ENCODE measurements around the gene XYLB. TPM values are rescaled to one million over a fixed set of nuclear protein-coding genes. Genes with fewer than 3 reads are reported as not detected.

XYLB gene
- total RNA-seq, 1 experiment from 2014 or later, result not detected

DNA sequence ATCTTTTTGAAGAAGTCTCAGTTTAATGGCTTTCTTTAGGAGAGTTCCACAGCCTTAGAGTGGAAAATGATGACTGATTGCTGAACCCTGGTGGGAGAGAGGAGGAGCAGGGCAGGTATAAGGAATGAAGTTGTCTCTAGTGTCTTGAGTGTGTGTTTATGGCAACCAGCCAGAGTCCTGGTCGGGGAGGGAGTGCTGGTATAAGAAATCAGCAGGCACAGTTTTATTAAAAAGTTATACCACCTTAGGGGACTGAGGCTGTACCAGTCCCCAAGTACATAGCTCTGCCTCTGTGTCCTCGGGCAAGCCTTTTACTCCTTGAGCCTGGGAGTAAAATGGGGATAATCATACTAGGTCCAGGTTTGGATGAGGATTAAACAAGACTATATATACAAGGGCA, 34.6 kb upstream of the XYLB start:
- Histone ChIP-seq H3K9me2 (replicated peaks; ENCODE audit: insufficient read depth, low read length) (no peaks in the 10 kb centered on the region), H3K4me3 (ENCODE audit: low read length) (no peak overlapping the region), H3K27ac (ENCODE audit: low read length) (no peak overlapping the region), H3K79me2 (ENCODE audit: low read length) (no peaks in the 10 kb centered on the region), H2AFZ (ENCODE audit: low read length) (no peak overlapping the region), H3K4me1 (ENCODE audit: low read length) (no peaks in the 10 kb centered on the region), H3K4me2 (ENCODE audit: low read depth, low read length, poor library complexity, severe bottlenecking) (no peak overlapping the region), H3K27me3 (ENCODE audit: low read length) (no peaks in the 10 kb centered on the region), H3K9ac (ENCODE audit: low read length) (no peak overlapping the region), H3K9me3 (ENCODE audit: low read length) (no peaks in the 10 kb centered on the region), H3K36me3 (ENCODE audit: insufficient read depth, low read length) (no peaks in the 10 kb centered on the region), H4K20me1 (ENCODE audit: insufficient read depth, low read depth, low read length) (no peaks in the 10 kb centered on the region)
- no peak for DNase-seq

GRCh38 chr3:38312356-38312755, 34.2 kb upstream of the XYLB start:
- no peak overlapping the region for H3K9ac ChIP-seq (ENCODE audit: low read length)
- no peak overlapping the region for H3K4me3 ChIP-seq (ENCODE audit: low read length)
- H3K79me2 ChIP-seq (ENCODE audit: low read length), result no peaks in the 10 kb centered on the region
- no peaks in the 10 kb centered on the region for H4K20me1 ChIP-seq (ENCODE audit: insufficient read depth, low read depth, low read length)
- H3K9me3 ChIP-seq (ENCODE audit: low read length), result no peaks in the 10 kb centered on the region
- no peaks in the 10 kb centered on the region for H3K9me2 ChIP-seq (replicated peaks; ENCODE audit: insufficient read depth, low read length)
- H3K4me2 ChIP-seq (ENCODE audit: low read depth, low read length, poor library complexity, severe bottlenecking), result no peak overlapping the region
- DNase-seq, result no peak
- no peaks in the 10 kb centered on the region for H3K27me3 ChIP-seq (ENCODE audit: low read length)
- no peaks in the 10 kb centered on the region for H3K36me3 ChIP-seq (ENCODE audit: insufficient read depth, low read length)
- no peak overlapping the region for H3K27ac ChIP-seq (ENCODE audit: low read length)
- no peak overlapping the region for H2AFZ ChIP-seq (ENCODE audit: low read length)
- H3K4me1 ChIP-seq (ENCODE audit: low read length), result no peaks in the 10 kb centered on the region

DNA sequence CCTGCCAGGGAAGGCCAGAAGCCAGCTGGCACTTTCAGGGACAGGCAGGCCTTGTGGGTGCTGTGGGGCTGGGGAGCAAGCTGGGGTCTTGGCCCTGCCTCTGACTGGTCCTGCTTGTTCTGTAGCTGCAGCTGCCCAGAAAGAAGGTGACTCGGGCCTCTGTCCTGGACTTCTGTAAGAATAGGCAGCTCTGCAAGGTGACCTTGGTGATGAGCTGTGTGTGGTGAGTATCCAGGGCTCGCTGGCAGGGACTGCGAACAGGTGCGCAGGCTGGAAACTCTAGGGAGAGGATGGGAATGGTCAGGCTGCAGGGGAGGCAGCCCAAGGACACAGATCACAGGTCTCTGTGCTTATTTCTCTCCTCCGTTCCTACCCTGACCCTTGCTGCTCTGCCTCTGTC, 33.3 kb upstream of the XYLB start:
- Histone ChIP-seq H3K27me3 (ENCODE audit: low read length) (no peaks in the 10 kb centered on the region), H3K9me3 (ENCODE audit: low read length) (no peaks in the 10 kb centered on the region), H3K4me2 (ENCODE audit: low read depth, low read length, poor library complexity, severe bottlenecking) (no peak overlapping the region), H3K4me1 (ENCODE audit: low read length) (no peaks in the 10 kb centered on the region), H2AFZ (ENCODE audit: low read length) (no peak overlapping the region), H3K36me3 (ENCODE audit: insufficient read depth, low read length) (no peaks in the 10 kb centered on the region), H3K9me2 (replicated peaks; ENCODE audit: insufficient read depth, low read length) (no peaks in the 10 kb centered on the region), H4K20me1 (ENCODE audit: insufficient read depth, low read depth, low read length) (no peaks in the 10 kb centered on the region), H3K9ac (ENCODE audit: low read length) (no peak overlapping the region), H3K4me3 (ENCODE audit: low read length) (no peak overlapping the region), H3K27ac (ENCODE audit: low read length) (no peak overlapping the region), H3K79me2 (ENCODE audit: low read length) (no peaks in the 10 kb centered on the region)
- no peak for DNase-seq

- H4K20me1 ChIP-seq (ENCODE audit: insufficient read depth, low read depth, low read length), result no peaks in the 10 kb centered on the region
- H3K9me3 ChIP-seq (ENCODE audit: low read length), result no peaks in the 10 kb centered on the region
- H3K27me3 ChIP-seq (ENCODE audit: low read length), result no peaks in the 10 kb centered on the region
- no peak overlapping the region for H2AFZ ChIP-seq (ENCODE audit: low read length)
- no peak overlapping the region for H3K4me3 ChIP-seq (ENCODE audit: low read length)
- no peaks in the 10 kb centered on the region for H3K36me3 ChIP-seq (ENCODE audit: insufficient read depth, low read length)
- no peak overlapping the region for H3K9ac ChIP-seq (ENCODE audit: low read length)
- H3K79me2 ChIP-seq (ENCODE audit: low read length), result no peaks in the 10 kb centered on the region
- no peaks in the 10 kb centered on the region for H3K9me2 ChIP-seq (replicated peaks; ENCODE audit: insufficient read depth, low read length)
- no peak for DNase-seq
- no peak overlapping the region for H3K4me2 ChIP-seq (ENCODE audit: low read depth, low read length, poor library complexity, severe bottlenecking)
- no peaks in the 10 kb centered on the region for H3K4me1 ChIP-seq (ENCODE audit: low read length)
- no peak overlapping the region for H3K27ac ChIP-seq (ENCODE audit: low read length)
Observed at GRCh38 chr3:38313695-38314094, 32.9 kb upstream of the XYLB start.

GRCh38 chr3:38314112-38314763, 32.3 kb upstream of the XYLB start:
- no peak for DNase-seq
- no peaks in the 10 kb centered on the region for H3K27me3 ChIP-seq (ENCODE audit: low read length)
- H3K36me3 ChIP-seq (ENCODE audit: insufficient read depth, low read length), result no peaks in the 10 kb centered on the region
- no peak overlapping the region for H2AFZ ChIP-seq (ENCODE audit: low read length)
- H3K4me3 ChIP-seq (ENCODE audit: low read length), result no peak overlapping the region
- H3K9ac ChIP-seq (ENCODE audit: low read length), result no peak overlapping the region
- H3K4me1 ChIP-seq (ENCODE audit: low read length), result no peaks in the 10 kb centered on the region
- no peaks in the 10 kb centered on the region for H3K79me2 ChIP-seq (ENCODE audit: low read length)
- no peaks in the 10 kb centered on the region for H4K20me1 ChIP-seq (ENCODE audit: insufficient read depth, low read depth, low read length)
- no peaks in the 10 kb centered on the region for H3K9me3 ChIP-seq (ENCODE audit: low read length)
- H3K9me2 ChIP-seq (replicated peaks; ENCODE audit: insufficient read depth, low read length), result no peaks in the 10 kb centered on the region
- H3K4me2 ChIP-seq (ENCODE audit: low read depth, low read length, poor library complexity, severe bottlenecking), result no peak overlapping the region
- no peak overlapping the region for H3K27ac ChIP-seq (ENCODE audit: low read length)

GRCh38 chr3:38314764-38315487, 31.7 kb upstream of the XYLB start:
- no peak overlapping the region for H3K4me3 ChIP-seq (ENCODE audit: low read length)
- no peaks in the 10 kb centered on the region for H4K20me1 ChIP-seq (ENCODE audit: insufficient read depth, low read depth, low read length)
- no peaks in the 10 kb centered on the region for H3K4me1 ChIP-seq (ENCODE audit: low read length)
- no peaks in the 10 kb centered on the region for H3K9me3 ChIP-seq (ENCODE audit: low read length)
- no peak overlapping the region for H3K4me2 ChIP-seq (ENCODE audit: low read depth, low read length, poor library complexity, severe bottlenecking)
- no peak overlapping the region for H3K9ac ChIP-seq (ENCODE audit: low read length)
- no peaks in the 10 kb centered on the region for H3K79me2 ChIP-seq (ENCODE audit: low read length)
- no peak overlapping the region for H3K27ac ChIP-seq (ENCODE audit: low read length)
- no peaks in the 10 kb centered on the region for H3K9me2 ChIP-seq (replicated peaks; ENCODE audit: insufficient read depth, low read length)
- no peak overlapping the region for H2AFZ ChIP-seq (ENCODE audit: low read length)
- H3K27me3 ChIP-seq (ENCODE audit: low read length), result no peaks in the 10 kb centered on the region
- no peaks in the 10 kb centered on the region for H3K36me3 ChIP-seq (ENCODE audit: insufficient read depth, low read length)
- DNase-seq, result no peak

GRCh38 chr3:38315488-38316230, 30.9 kb upstream of the XYLB start:
- no peak overlapping the region for H3K9ac ChIP-seq (ENCODE audit: low read length)
- no peaks in the 10 kb centered on the region for H3K4me1 ChIP-seq (ENCODE audit: low read length)
- H3K27ac ChIP-seq (ENCODE audit: low read length), result no peak overlapping the region
- H2AFZ ChIP-seq (ENCODE audit: low read length), result no peak overlapping the region
- no peak overlapping the region for H3K4me2 ChIP-seq (ENCODE audit: low read depth, low read length, poor library complexity, severe bottlenecking)
- no peak overlapping the region for H3K4me3 ChIP-seq (ENCODE audit: low read length)
- no peak for DNase-seq
- no peaks in the 10 kb centered on the region for H4K20me1 ChIP-seq (ENCODE audit: insufficient read depth, low read depth, low read length)
- H3K79me2 ChIP-seq (ENCODE audit: low read length), result no peaks in the 10 kb centered on the region
- no peaks in the 10 kb centered on the region for H3K36me3 ChIP-seq (ENCODE audit: insufficient read depth, low read length)
- H3K27me3 ChIP-seq (ENCODE audit: low read length), result no peaks in the 10 kb centered on the region
- H3K9me2 ChIP-seq (replicated peaks; ENCODE audit: insufficient read depth, low read length), result no peaks in the 10 kb centered on the region
- no peaks in the 10 kb centered on the region for H3K9me3 ChIP-seq (ENCODE audit: low read length)

DNA sequence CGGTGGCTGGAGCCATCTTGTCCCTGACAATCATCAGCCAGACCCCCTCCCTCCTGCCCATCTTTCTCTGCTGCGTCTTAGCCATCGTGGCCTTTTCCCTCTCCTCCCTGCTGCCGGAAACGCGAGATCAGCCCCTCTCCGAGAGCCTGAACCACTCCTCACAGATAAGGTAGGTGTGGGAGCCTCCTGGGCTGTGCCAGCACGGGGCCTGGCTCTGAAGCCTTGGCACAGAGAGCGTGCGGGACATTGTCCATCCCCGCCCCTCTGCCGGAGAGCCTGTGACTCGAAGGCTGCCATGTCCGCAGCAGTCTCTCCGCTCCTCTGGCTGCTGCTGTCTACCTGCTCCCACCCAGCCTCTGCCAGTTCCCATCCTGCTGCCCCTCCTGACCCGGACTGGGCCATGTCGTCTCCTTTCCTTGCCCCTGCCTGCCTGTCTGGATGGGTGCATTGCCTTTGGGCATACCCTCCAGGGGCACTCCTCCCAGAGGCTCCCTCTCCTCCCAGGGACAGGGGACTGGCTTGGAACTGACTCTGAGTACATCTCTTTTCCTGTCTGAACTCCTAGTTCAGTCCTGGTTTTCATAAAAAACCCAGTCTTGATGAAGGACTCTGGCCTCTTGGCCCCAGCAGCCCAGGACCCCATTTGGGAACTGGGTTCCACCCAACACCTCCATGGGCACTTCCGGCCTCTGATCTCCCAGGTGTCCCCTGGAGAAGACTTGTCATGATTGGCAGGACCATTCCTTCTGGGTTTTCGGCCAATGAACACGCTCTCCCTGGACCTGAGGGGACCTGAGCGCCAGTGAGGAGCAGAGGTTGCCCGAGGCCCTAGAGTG, 30.0 kb upstream of the XYLB start:
- H3K4me3 ChIP-seq (ENCODE audit: low read length), result no peak overlapping the region
- H3K79me2 ChIP-seq (ENCODE audit: low read length), result no peaks in the 10 kb centered on the region
- no peak for DNase-seq
- H3K4me1 ChIP-seq (ENCODE audit: low read length), result no peaks in the 10 kb centered on the region
- no peak overlapping the region for H3K4me2 ChIP-seq (ENCODE audit: low read depth, low read length, poor library complexity, severe bottlenecking)
- H3K27me3 ChIP-seq (ENCODE audit: low read length), result no peaks in the 10 kb centered on the region
- no peak overlapping the region for H3K9ac ChIP-seq (ENCODE audit: low read length)
- no peaks in the 10 kb centered on the region for H4K20me1 ChIP-seq (ENCODE audit: insufficient read depth, low read depth, low read length)
- H3K9me3 ChIP-seq (ENCODE audit: low read length), result no peaks in the 10 kb centered on the region
- H2AFZ ChIP-seq (ENCODE audit: low read length), result no peak overlapping the region
- H3K27ac ChIP-seq (ENCODE audit: low read length), result no peak overlapping the region
- H3K36me3 ChIP-seq (ENCODE audit: insufficient read depth, low read length), result no peaks in the 10 kb centered on the region
- H3K9me2 ChIP-seq (replicated peaks; ENCODE audit: insufficient read depth, low read length), result no peaks in the 10 kb centered on the region
